ENCODE measurements around the gene SPOP.

SPOP gene

GRCh38 chr17:49633762-49634484, 44.0 kb downstream of the SPOP start:
- H3K36me3 ChIP-seq (replicated peaks): no peaks in the 10 kb centered on the region
- no peaks in the 10 kb centered on the region for H3K27me3 ChIP-seq (replicated peaks)
- DNase-seq: no peak
- TF ChIP-seq CTCF (IDR thresholded peaks at IDR 0.05; ENCODE audit: low read depth, low read length, missing control alignments): no peak
- in situ Hi-C loops (cut with HindIII; ENCODE audit: low pct_ligation_motif_present, low sequenced_read_pairs): no loop called here
- no peak overlapping the region for H3K27ac ChIP-seq
- no peak overlapping the region for H3K4me3 ChIP-seq (ENCODE audit: low read depth, low read length)

- no peak overlapping the region for H3K27ac ChIP-seq
- TF ChIP-seq CTCF (IDR thresholded peaks at IDR 0.05; ENCODE audit: low read depth, low read length, missing control alignments): no peak
- DNase-seq: no peak
- no peak overlapping the region for H3K4me3 ChIP-seq (ENCODE audit: low read depth, low read length)
- in situ Hi-C loops (cut with HindIII; ENCODE audit: low pct_ligation_motif_present, low sequenced_read_pairs): no loop called here
- no peaks in the 10 kb centered on the region for H3K27me3 ChIP-seq (replicated peaks)
- no peaks in the 10 kb centered on the region for H3K36me3 ChIP-seq (replicated peaks)
These were observed 44.6 kb downstream of the SPOP start for GRCh38 chr17:49633250-49633649.

- TF ChIP-seq CTCF (IDR thresholded peaks at IDR 0.05; ENCODE audit: low read depth, low read length, missing control alignments): no peak
- Histone ChIP-seq H3K36me3 (replicated peaks) (no peaks in the 10 kb centered on the region), H3K27me3 (replicated peaks) (no peaks in the 10 kb centered on the region), H3K4me3 (ENCODE audit: low read depth, low read length) (no peak overlapping the region), H3K27ac (no peak overlapping the region)
- DNase-seq: no peak
- in situ Hi-C loops (cut with HindIII; ENCODE audit: low pct_ligation_motif_present, low sequenced_read_pairs): no loop called here
These were observed 45.7 kb downstream of the SPOP start for GRCh38 chr17:49632201-49632600.

GRCh38 chr17:49631496-49631895, 46.4 kb downstream of the SPOP start:
- TF ChIP-seq CTCF (IDR thresholded peaks at IDR 0.05; ENCODE audit: low read depth, low read length, missing control alignments): no peak
- DNase-seq: no peak
- H3K27me3 ChIP-seq (replicated peaks): no peaks in the 10 kb centered on the region
- no peak overlapping the region for H3K4me3 ChIP-seq (ENCODE audit: low read depth, low read length)
- in situ Hi-C loops (cut with HindIII; ENCODE audit: low pct_ligation_motif_present, low sequenced_read_pairs): no loop called here
- no peak overlapping the region for H3K27ac ChIP-seq
- H3K36me3 ChIP-seq (replicated peaks): no peaks in the 10 kb centered on the region

GRCh38 chr17:49630113-49630900, 47.6 kb downstream of the SPOP start:
- no peak overlapping the region for H3K4me3 ChIP-seq (ENCODE audit: low read depth, low read length)
- no peaks in the 10 kb centered on the region for H3K27me3 ChIP-seq (replicated peaks)
- H3K36me3 ChIP-seq (replicated peaks): no peaks in the 10 kb centered on the region
- no peak overlapping the region for H3K27ac ChIP-seq
- DNase-seq: no peak
- TF ChIP-seq CTCF (IDR thresholded peaks at IDR 0.05; ENCODE audit: low read depth, low read length, missing control alignments): no peak
- in situ Hi-C loops (cut with HindIII; ENCODE audit: low pct_ligation_motif_present, low sequenced_read_pairs): no loop called here
